Neural progenitor cell (in vitro differentiated cells): ENCODE measurements around the gene ING5. TPM values are rescaled to one million over a fixed set of nuclear protein-coding genes. Genes with fewer than 3 reads are reported as not detected.

Experiments used
- DNase-seq: peaks from one replicate; pipeline ENCODE4 v3.0.0-alpha.2; 2016; ENCODE audit warnings: low spot score
- H2AFZ ChIP-seq: fragments of 200-600 bp; sonication (generic); replicated peaks from 2 replicates; pipeline ENCODE4 v1.6.1; 2016; ENCODE audit warnings: antibody characterized with exemption
- H3F3A ChIP-seq: fragments of 200-600 bp; sonication (generic); 2 replicates; pipeline ENCODE4 v1.6.1; 2016; ENCODE audit warnings: antibody characterized with exemption, low read depth
- H3K27ac ChIP-seq: fragments of 200-600 bp; sonication (generic); 2 replicates; pipeline ENCODE4 v1.5.1; 2016; ENCODE audit warnings: mild to moderate bottlenecking
- H3K27me3 ChIP-seq: fragments of 200-600 bp; sonication (generic); 2 replicates; pipeline ENCODE4 v1.6.1; 2016; ENCODE audit warnings: mild to moderate bottlenecking, moderate library complexity
- H3K36me3 ChIP-seq: fragments of 200-600 bp; sonication (generic); 2 replicates; pipeline ENCODE4 v1.5.1; 2016
- H3K4me1 ChIP-seq: fragments of 200-600 bp; sonication (generic); 2 replicates; pipeline ENCODE4 v1.6.1; 2016; ENCODE audit warnings: mixed run types
- H3K4me2 ChIP-seq: fragments of 200-600 bp; sonication (generic); 2 replicates; pipeline ENCODE4 v1.6.1; 2016
- H3K4me3 ChIP-seq: fragments of 200-600 bp; sonication (generic); 2 replicates; pipeline ENCODE4 v1.5.1; 2016
- H3K79me2 ChIP-seq: fragments of 200-600 bp; sonication (generic); 2 replicates; pipeline ENCODE4 v1.6.1; 2016; ENCODE audit warnings: low read depth
- H3K9ac ChIP-seq: fragments of 200-600 bp; sonication (generic); 2 replicates; pipeline ENCODE4 v1.6.1; 2016
- H3K9me3 ChIP-seq: fragments of 200-600 bp; sonication (generic); 2 replicates; pipeline ENCODE4 v1.5.1; 2016; ENCODE audit warnings: low read depth
- H4K20me1 ChIP-seq: fragments of 200-600 bp; sonication (generic); 2 replicates; pipeline ENCODE4 v1.6.1; 2016; ENCODE audit warnings: low read depth
- H3K27ac Mint-ChIP-seq: 3 replicates; pipeline ENCODE4 v1.8.0; 2021; ENCODE audit warnings: mixed read lengths
- H3K27me3 Mint-ChIP-seq: 2 replicates; pipeline ENCODE4 v1.8.0; 2022; ENCODE audit warnings: low read depth, mild to moderate bottlenecking, inconsistent platforms, moderate library complexity, mixed read lengths; ENCODE audit not compliant: insufficient read depth
- H3K36me3 Mint-ChIP-seq: 3 replicates; pipeline ENCODE4 v1.8.0; 2021; ENCODE audit warnings: mixed read lengths
- H3K4me1 Mint-ChIP-seq: 3 replicates; pipeline ENCODE4 v1.8.0; 2021; ENCODE audit warnings: mixed read lengths
- H3K4me3 Mint-ChIP-seq: 3 replicates; pipeline ENCODE4 v1.8.0; 2021; ENCODE audit warnings: mild to moderate bottlenecking, moderate library complexity, mixed read lengths
- H3K9me3 Mint-ChIP-seq: 3 replicates; pipeline ENCODE4 v1.8.0; 2020; ENCODE audit warnings: mixed read lengths
- EZH2 ChIP-seq: fragments of 200-600 bp; sonication (generic); IDR thresholded peaks from 2 replicates; pipeline ENCODE4 v1.6.1; 2017; ENCODE audit warnings: antibody characterized with exemption, mild to moderate bottlenecking, moderate library complexity
- EZH2phosphoT487 ChIP-seq: fragments of 200-600 bp; sonication (generic); IDR thresholded peaks from 2 replicates; pipeline ENCODE4 v1.6.1; 2017; ENCODE audit warnings: antibody characterized with exemption
- total RNA-seq: library from RNA; depleted of rRNA; stranded (reverse); fragments of >200 nt; gene quantifications from 2 replicates; pipeline ENCODE4 v1.2.3, GENCODE V29; 2015; ENCODE audit warnings: low replicate concordance
- TF ChIP-seq, protein P1 (sequence below): fragments of 200-600 bp; sonication (generic); IDR thresholded peaks from 2 replicates; pipeline ENCODE4 v1.5.1; 2017; ENCODE audit warnings: antibody characterized with exemption, mild to moderate bottlenecking

The ING5 gene
- total RNA-seq, 1 donor from 2014 or later: 38.2 TPM

DNA sequence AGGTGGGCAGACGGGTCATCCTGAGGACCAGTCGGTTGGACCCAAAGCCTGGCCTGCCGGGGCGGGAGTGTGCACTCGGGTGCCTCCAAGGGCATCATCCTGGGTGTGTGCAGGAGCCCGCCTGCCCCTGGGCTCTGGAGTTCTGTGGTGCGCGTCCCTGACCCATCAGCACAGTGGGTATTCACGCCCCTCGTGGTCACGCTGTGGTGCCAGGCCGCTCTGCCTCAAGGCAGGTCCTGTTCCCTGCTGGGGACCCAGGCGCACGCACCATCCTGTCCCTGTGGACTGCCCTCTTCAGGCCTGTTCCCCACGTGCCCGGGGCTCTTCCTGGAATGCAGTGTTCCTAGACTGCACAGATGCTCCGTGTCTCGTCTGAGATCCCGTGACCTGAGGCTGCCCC lies 18.3 kb downstream of the ING5 start:
- Histone ChIP-seq H3K4me1 (no peaks in the 10 kb centered on the region), H4K20me1 (no peaks in the 10 kb centered on the region), H3K27ac (no peak overlapping the region), H3F3A (no peaks in the 10 kb centered on the region), H2AFZ (no peak overlapping the region), H3K27me3 (no peaks in the 10 kb centered on the region), H3K79me2 (no peaks in the 10 kb centered on the region), H3K9me3 (peaks cover 5% of the 10 kb centered on the region), H3K4me2 (no peak overlapping the region), H3K4me3 (no peak overlapping the region), H3K36me3 (peaks cover 14% of the 10 kb centered on the region), H3K9ac (no peak overlapping the region)
- TF ChIP-seq, protein P1, sequence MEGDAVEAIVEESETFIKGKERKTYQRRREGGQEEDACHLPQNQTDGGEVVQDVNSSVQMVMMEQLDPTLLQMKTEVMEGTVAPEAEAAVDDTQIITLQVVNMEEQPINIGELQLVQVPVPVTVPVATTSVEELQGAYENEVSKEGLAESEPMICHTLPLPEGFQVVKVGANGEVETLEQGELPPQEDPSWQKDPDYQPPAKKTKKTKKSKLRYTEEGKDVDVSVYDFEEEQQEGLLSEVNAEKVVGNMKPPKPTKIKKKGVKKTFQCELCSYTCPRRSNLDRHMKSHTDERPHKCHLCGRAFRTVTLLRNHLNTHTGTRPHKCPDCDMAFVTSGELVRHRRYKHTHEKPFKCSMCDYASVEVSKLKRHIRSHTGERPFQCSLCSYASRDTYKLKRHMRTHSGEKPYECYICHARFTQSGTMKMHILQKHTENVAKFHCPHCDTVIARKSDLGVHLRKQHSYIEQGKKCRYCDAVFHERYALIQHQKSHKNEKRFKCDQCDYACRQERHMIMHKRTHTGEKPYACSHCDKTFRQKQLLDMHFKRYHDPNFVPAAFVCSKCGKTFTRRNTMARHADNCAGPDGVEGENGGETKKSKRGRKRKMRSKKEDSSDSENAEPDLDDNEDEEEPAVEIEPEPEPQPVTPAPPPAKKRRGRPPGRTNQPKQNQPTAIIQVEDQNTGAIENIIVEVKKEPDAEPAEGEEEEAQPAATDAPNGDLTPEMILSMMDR: no peak
- no peak for TF ChIP-seq EZH2
- no peak for TF ChIP-seq EZH2phosphoT487
- H3K9me3 Mint-ChIP-seq: peaks cover 19% of the 10 kb centered on the region
- no peaks in the 10 kb centered on the region for H3K4me1 Mint-ChIP-seq
- H3K4me3 Mint-ChIP-seq: no peak overlapping the region
- H3K27ac Mint-ChIP-seq: no peak overlapping the region
- H3K27me3 Mint-ChIP-seq: no peaks in the 10 kb centered on the region
- peaks cover 47% of the 10 kb centered on the region for H3K36me3 Mint-ChIP-seq
- no peak for DNase-seq

DNA sequence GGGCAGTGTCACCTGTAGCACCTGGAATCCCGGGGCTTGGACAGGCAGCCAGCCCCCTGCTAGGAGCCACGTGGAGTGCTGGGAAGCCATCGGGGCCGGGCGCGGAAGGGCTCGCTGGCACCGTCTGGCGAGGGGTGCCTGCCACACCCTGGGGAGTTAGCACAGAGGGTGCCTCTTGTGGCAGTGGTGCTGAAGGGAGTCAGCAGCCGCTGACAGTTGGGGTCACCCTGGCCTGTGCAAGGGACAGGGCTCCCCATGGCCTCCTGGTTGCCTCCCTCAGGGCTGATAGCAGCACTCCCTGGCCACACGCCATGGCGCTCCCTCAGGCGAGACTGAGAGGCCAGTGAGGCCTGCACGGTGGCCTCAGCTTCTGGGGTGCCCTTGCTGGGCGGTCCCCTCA lies 18.7 kb downstream of the ING5 start:
- H3K27ac ChIP-seq: no peak overlapping the region
- Mint-ChIP-seq H3K36me3 (peaks cover 48% of the 10 kb centered on the region), H3K27me3 (no peaks in the 10 kb centered on the region), H3K27ac (no peak overlapping the region), H3K4me3 (no peak overlapping the region), H3K9me3 (peaks cover 19% of the 10 kb centered on the region), H3K4me1 (no peaks in the 10 kb centered on the region)
- H3F3A ChIP-seq: no peaks in the 10 kb centered on the region
- no peaks in the 10 kb centered on the region for H3K4me1 ChIP-seq
- H3K9ac ChIP-seq: no peak overlapping the region
- TF ChIP-seq, protein P1: no peak
- no peak overlapping the region for H2AFZ ChIP-seq
- H3K79me2 ChIP-seq: no peaks in the 10 kb centered on the region
- no peaks in the 10 kb centered on the region for H4K20me1 ChIP-seq
- peaks cover 5% of the 10 kb centered on the region for H3K9me3 ChIP-seq
- H3K4me2 ChIP-seq: no peak overlapping the region
- DNase-seq: no peak
- peaks cover 14% of the 10 kb centered on the region for H3K36me3 ChIP-seq
- H3K4me3 ChIP-seq: no peak overlapping the region
- no peaks in the 10 kb centered on the region for H3K27me3 ChIP-seq

DNA sequence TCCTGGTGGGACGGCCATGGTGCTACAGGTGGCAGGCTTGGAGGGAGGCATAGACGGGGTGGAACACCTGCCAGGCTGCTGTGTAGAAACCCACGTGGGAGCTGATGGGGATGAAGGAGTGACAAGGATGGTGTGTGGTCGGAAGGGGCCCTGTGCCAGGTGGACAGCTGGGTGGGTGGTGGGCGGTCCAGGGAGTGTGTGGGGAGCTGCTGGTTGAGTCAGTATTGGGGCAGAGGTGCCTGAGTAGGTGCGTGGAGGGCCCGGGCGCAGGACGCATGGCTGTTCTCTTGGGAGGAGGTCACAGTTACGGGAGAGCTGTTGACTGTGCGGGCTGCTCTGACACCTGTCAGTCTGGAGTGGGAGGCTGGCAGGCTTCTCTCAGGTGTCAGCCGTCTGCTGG lies 20.0 kb downstream of the ING5 start:
- no peak overlapping the region for H2AFZ ChIP-seq
- no peak overlapping the region for H3K4me3 ChIP-seq
- no peak for DNase-seq
- no peaks in the 10 kb centered on the region for H3F3A ChIP-seq
- H4K20me1 ChIP-seq: no peaks in the 10 kb centered on the region
- Mint-ChIP-seq H3K9me3 (peaks cover 19% of the 10 kb centered on the region), H3K27me3 (no peaks in the 10 kb centered on the region), H3K4me1 (no peaks in the 10 kb centered on the region), H3K36me3 (peaks cover 49% of the 10 kb centered on the region), H3K4me3 (no peak overlapping the region), H3K27ac (no peak overlapping the region)
- no peaks in the 10 kb centered on the region for H3K79me2 ChIP-seq
- no peak overlapping the region for H3K9ac ChIP-seq
- no peak overlapping the region for H3K27ac ChIP-seq
- peaks cover 10% of the 10 kb centered on the region for H3K36me3 ChIP-seq
- no peaks in the 10 kb centered on the region for H3K27me3 ChIP-seq
- no peak for TF ChIP-seq EZH2
- TF ChIP-seq, protein P1: no peak
- no peak for TF ChIP-seq EZH2phosphoT487
- H3K9me3 ChIP-seq: peaks cover 5% of the 10 kb centered on the region
- no peak overlapping the region for H3K4me2 ChIP-seq
- H3K4me1 ChIP-seq: no peaks in the 10 kb centered on the region
